ENCODE measurements around the gene TASP1.

Gene TASP1

DNA sequence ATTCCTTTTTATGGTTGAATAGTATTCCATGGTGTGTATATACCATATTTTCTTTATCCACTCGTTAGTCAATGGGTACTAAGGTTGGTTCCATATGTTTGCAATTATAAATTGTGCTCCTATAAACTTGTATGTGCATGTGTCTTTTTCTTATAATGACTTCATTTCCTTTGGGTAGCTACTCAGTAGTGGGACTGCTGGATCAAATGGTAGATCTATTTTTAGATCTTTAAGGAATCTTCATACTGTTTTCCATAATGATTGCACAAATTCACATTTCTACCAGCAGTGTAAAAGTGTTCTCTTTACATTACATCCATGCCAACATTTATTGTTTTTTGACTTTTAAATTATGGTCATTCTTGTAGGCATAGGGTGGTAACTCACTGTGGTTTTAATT, 164.3 kb downstream of the TASP1 start:
- Mint-ChIP-seq H3K27me3 (ENCODE audit: low read depth) (no peaks in the 10 kb centered on the region), H3K4me1 (no peaks in the 10 kb centered on the region), H3K27ac (no peak overlapping the region), H3K4me3 (no peak overlapping the region), H3K9me3 (peaks cover 27% of the 10 kb centered on the region), H3K36me3 (ENCODE audit: low read depth) (peaks cover 43% of the 10 kb centered on the region)
- TF ChIP-seq, protein P1, sequence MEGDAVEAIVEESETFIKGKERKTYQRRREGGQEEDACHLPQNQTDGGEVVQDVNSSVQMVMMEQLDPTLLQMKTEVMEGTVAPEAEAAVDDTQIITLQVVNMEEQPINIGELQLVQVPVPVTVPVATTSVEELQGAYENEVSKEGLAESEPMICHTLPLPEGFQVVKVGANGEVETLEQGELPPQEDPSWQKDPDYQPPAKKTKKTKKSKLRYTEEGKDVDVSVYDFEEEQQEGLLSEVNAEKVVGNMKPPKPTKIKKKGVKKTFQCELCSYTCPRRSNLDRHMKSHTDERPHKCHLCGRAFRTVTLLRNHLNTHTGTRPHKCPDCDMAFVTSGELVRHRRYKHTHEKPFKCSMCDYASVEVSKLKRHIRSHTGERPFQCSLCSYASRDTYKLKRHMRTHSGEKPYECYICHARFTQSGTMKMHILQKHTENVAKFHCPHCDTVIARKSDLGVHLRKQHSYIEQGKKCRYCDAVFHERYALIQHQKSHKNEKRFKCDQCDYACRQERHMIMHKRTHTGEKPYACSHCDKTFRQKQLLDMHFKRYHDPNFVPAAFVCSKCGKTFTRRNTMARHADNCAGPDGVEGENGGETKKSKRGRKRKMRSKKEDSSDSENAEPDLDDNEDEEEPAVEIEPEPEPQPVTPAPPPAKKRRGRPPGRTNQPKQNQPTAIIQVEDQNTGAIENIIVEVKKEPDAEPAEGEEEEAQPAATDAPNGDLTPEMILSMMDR (IDR thresholded peaks at IDR 0.05; ENCODE audit: unreplicated experiment in 3 of 3), result no peak

DNA sequence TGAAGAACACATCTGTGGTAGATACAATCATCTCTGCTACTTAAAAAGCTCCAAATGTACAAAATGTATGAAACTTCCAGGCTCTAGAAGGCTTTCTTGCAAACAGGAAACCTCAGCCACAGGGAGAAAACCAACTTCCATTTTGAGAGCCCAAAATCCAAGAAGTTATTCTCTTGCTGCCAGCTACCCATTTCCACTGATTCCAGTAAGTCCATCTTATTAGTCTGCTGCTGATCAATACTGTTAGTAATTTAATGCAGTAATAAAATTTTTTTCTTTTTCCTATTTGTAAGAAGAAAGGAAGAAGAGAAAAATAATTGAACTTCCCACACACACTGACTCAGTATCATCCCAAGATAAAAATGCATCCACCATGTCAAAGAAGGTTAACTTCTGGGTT, 169.5 kb downstream of the TASP1 start:
- Mint-ChIP-seq H3K27me3 (ENCODE audit: low read depth) (no peaks in the 10 kb centered on the region), H3K4me3 (no peak overlapping the region), H3K36me3 (ENCODE audit: low read depth) (peaks cover 61% of the 10 kb centered on the region), H3K27ac (no peak overlapping the region), H3K4me1 (no peaks in the 10 kb centered on the region), H3K9me3 (peaks cover 39% of the 10 kb centered on the region)
- TF ChIP-seq, protein P1 (IDR thresholded peaks at IDR 0.05; ENCODE audit: unreplicated experiment in 3 of 3), result no peak

DNA sequence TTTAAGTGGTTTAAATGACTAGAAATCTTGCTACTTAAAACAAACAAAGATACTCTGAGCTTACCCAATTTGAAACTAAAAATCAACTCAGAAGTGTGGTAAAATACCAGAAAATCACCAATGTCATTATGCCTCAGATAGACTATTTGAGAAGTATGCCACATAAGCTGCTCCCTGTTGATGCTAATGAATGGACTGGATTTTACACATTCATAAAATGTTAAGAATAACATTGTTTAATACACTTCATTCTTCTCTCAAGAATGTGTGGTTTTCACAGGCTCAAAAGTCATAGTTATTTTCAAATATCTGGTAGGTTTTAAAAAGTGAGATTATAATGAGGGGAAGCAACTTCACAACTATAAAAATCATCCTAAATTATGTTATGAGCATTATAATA, 170.6 kb downstream of the TASP1 start:
- TF ChIP-seq, protein P1 (IDR thresholded peaks at IDR 0.05; ENCODE audit: unreplicated experiment in 3 of 3), result no peak
- H3K4me1 Mint-ChIP-seq, result no peaks in the 10 kb centered on the region
- H3K4me3 Mint-ChIP-seq, result no peak overlapping the region
- no peaks in the 10 kb centered on the region for H3K27me3 Mint-ChIP-seq (ENCODE audit: low read depth)
- H3K27ac Mint-ChIP-seq, result no peak overlapping the region
- H3K36me3 Mint-ChIP-seq (ENCODE audit: low read depth), result peaks cover 51% of the 10 kb centered on the region
- peaks cover 35% of the 10 kb centered on the region for H3K9me3 Mint-ChIP-seq

DNA sequence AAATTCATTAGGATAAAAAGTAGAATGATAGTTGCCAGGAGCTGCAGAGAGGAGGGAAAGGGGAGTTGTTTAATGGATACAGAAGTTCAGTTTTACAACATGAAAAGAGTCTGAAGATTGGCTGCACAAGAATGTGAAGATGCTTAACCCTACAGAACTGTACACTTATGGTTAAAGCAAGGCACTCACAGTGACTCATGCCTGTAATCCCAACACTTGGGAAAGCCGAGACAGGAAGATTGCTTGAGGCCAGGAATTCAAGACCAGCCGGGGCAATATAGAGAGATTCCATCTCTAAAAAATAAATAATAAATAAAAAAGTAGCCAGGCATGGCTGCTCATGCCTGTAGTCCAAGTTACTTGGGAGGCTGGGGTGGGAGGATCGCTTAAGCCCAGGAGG, 174.0 kb downstream of the TASP1 start:
- H3K4me1 Mint-ChIP-seq, result no peaks in the 10 kb centered on the region
- TF ChIP-seq, protein P1 (IDR thresholded peaks at IDR 0.05; ENCODE audit: unreplicated experiment in 3 of 3), result no peak
- no peak overlapping the region for H3K27ac Mint-ChIP-seq
- peaks cover 13% of the 10 kb centered on the region for H3K9me3 Mint-ChIP-seq
- no peak overlapping the region for H3K4me3 Mint-ChIP-seq
- no peaks in the 10 kb centered on the region for H3K27me3 Mint-ChIP-seq (ENCODE audit: low read depth)
- H3K36me3 Mint-ChIP-seq (ENCODE audit: low read depth), result peaks cover 25% of the 10 kb centered on the region

DNA sequence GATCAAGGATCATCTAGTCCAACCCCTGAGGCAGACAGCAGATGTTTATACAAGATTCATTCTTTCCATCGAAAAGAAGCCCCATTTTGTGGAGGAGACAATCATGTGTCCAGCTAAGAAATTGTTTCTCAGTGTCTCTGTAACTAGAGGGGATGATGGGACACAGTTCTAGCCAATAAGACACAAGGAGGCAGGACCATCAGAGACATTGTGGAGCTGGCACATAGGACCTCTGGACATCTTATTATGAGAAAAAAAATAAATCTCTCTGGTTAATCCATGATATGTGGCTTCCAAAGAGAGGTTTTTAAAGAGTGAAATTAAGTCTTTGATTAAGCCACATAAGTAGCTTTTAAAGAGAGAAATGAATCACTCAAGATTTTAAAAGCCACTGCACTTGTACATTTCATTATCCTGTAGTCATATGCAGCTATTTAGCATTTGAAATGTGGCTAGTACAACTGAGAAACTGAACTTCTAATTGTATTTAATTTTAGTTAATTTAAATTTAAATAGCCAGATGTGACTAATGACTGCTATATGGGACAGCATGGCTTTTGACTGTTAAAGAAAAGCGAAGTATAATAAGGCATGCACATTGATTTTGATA, 176.8 kb downstream of the TASP1 start:
- TF ChIP-seq, protein P1 (IDR thresholded peaks at IDR 0.05; ENCODE audit: unreplicated experiment in 3 of 3), result no peak
- Mint-ChIP-seq H3K4me1 (no peaks in the 10 kb centered on the region), H3K27me3 (ENCODE audit: low read depth) (no peaks in the 10 kb centered on the region), H3K36me3 (ENCODE audit: low read depth) (peaks cover 6% of the 10 kb centered on the region), H3K27ac (no peak overlapping the region), H3K9me3 (no peaks in the 10 kb centered on the region), H3K4me3 (no peak overlapping the region)

DNA sequence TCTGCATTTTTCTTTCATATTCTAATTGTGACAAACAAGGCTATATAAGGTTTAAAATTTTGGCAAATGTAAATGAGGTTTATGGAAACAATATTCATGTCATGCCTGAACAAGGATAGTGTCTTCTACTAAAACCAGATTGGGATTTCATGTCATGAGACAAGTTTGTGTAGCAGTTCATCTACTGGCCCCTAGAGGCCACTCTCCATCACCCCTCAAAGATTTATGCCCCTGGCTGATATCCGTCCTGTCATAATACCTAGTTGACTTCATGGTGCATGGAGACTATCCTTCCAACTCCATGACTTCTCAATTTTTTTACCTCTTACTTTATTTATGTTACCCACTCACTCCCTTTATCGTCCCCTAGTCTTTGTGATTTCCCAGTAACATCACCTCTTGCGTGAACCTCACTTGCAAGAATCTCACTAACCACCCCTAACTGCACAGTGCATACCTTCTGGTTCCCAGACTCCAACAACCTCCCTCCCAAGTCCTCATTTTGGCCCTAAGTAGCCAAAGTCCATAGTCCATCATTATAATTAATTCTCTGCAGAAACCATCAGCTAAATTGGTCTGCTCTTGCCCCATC, 179.8 kb downstream of the TASP1 start:
- Mint-ChIP-seq H3K27me3 (ENCODE audit: low read depth) (no peaks in the 10 kb centered on the region), H3K4me3 (no peak overlapping the region), H3K9me3 (no peaks in the 10 kb centered on the region), H3K36me3 (ENCODE audit: low read depth) (peaks cover 4% of the 10 kb centered on the region), H3K4me1 (peaks cover 12% of the 10 kb centered on the region), H3K27ac (no peak overlapping the region)
- TF ChIP-seq, protein P1 (IDR thresholded peaks at IDR 0.05; ENCODE audit: unreplicated experiment in 3 of 3), result peak; percentile 31 to 47 (median 37)

Measured in nephron (organoid).